ENCODE results near the gene PROX1.

GRCh38 chr1:213956295-213956770 lies 31.4 kb upstream of the PROX1 start:
- TF ChIP-seq POLR2AphosphoS5 (IDR thresholded peaks at IDR 0.05; ENCODE audit: low read depth) (no peak), CTCF (IDR thresholded peaks at IDR 0.05; ENCODE audit: insufficient read depth, low read length) (no peak), GABPA (IDR thresholded peaks at IDR 0.05; ENCODE audit: low read depth) (no peak), SPI1 (IDR thresholded peaks at IDR 0.05; ENCODE audit: borderline replicate concordance, low read depth) (no peak)
